Esophagus muscularis mucosa (tissue), 4 donors: ENCODE measurements around the gene CTDSP2. TPM values are rescaled to one million over a fixed set of nuclear protein-coding genes. Genes with fewer than 3 reads are reported as not detected.

Source experiments
- DNase-seq: peaks from one replicate; pipeline ENCODE4 v3.0.0-alpha.2; 2017; ENCODE audit errors: extremely low spot score
- H3K27ac ChIP-seq, 4 donors: fragments of 200-600 bp; sonication (generic); replicated peaks in 1 of 4; 1 replicate in 3 of 4; 2 replicates in 1 of 4; pipeline ENCODE4 v1.5.1; 2016 to 2019; ENCODE audit warnings: mild to moderate bottlenecking in 1 of 4
- H3K27me3 ChIP-seq, 4 donors: fragments of 200-600 bp; sonication (generic); one replicate each; pipeline versions ENCODE4 v1.5.1 to v1.6.0; 2016 to 2019
- H3K36me3 ChIP-seq, 4 donors: fragments of 200-600 bp; sonication (generic); one replicate each; pipeline ENCODE4 v1.5.1; 2016 to 2019
- H3K4me1 ChIP-seq, 4 donors: fragments of 200-600 bp; sonication (generic); one replicate each; pipeline ENCODE4 v1.5.1; 2016 to 2019
- H3K4me3 ChIP-seq, 4 donors: fragments of 200-600 bp; sonication (generic); 1 replicate in 2 of 4; 2 replicates in 2 of 4; pipeline ENCODE4 v1.5.1; 2016 to 2019; ENCODE audit warnings: mild to moderate bottlenecking in 4 of 4, moderate library complexity in 1 of 4
- H3K9me3 ChIP-seq, 4 donors: fragments of 200-600 bp; sonication (generic); 1 replicate in 3 of 4; 2 replicates in 1 of 4; pipeline ENCODE4 v1.5.1; 2016 to 2019
- EP300 ChIP-seq: sonication (generic); formaldehyde crosslinking; IDR thresholded peaks from one replicate; pipeline ENCODE4 v1.6.1; 2017; ENCODE audit warnings: antibody characterized with exemption
- POLR2A ChIP-seq: fragments of 450-650 bp; IDR thresholded peaks from one replicate; pipeline ENCODE4 v1.6.1; 2017; ENCODE audit warnings: antibody characterized with exemption, moderate library complexity, mild to moderate bottlenecking, low read depth
- POLR2AphosphoS5 ChIP-seq, 2 donors: sonication (generic); formaldehyde crosslinking; IDR thresholded peaks; one replicate each; pipeline ENCODE4 v1.6.1; 2017; ENCODE audit warnings: antibody characterized with exemption in 2 of 2
- WGBS: methylation state at CpG from one replicate; pipeline ENCODE4 v1.1.5; 2018; 5-methylcytosine and 5-hydroxymethylcytosine counted together
- intact Hi-C: fragments of 100-400 bp; cut with DNase I; formaldehyde crosslinking; loops from one replicate; pipeline ENCODE4 v1.15.1; 2023
- total RNA-seq, 4 donors: library from RNA; depleted of rRNA; stranded (reverse); fragments of >200 nt; gene quantifications; one replicate each; pipeline versions ENCODE4 v1.1.0 to v1.2.1, GENCODE V29; 2016
- TF ChIP-seq, protein P1 (sequence below), 3 experiments: fragments of 200-600 bp in 2 of 3; fragments of 450-650 bp in 1 of 3; sonication (generic) in 2 of 3; IDR thresholded peaks; one replicate each; pipeline ENCODE4 v1.5.1; 2017 to 2019; ENCODE audit warnings: antibody characterized with exemption in 3 of 3, mild to moderate bottlenecking in 2 of 3, moderate library complexity in 1 of 3

CTDSP2 gene
- total RNA-seq, 4 donors from 2014 or later: 127 to 249 (median 196) TPM

DNA sequence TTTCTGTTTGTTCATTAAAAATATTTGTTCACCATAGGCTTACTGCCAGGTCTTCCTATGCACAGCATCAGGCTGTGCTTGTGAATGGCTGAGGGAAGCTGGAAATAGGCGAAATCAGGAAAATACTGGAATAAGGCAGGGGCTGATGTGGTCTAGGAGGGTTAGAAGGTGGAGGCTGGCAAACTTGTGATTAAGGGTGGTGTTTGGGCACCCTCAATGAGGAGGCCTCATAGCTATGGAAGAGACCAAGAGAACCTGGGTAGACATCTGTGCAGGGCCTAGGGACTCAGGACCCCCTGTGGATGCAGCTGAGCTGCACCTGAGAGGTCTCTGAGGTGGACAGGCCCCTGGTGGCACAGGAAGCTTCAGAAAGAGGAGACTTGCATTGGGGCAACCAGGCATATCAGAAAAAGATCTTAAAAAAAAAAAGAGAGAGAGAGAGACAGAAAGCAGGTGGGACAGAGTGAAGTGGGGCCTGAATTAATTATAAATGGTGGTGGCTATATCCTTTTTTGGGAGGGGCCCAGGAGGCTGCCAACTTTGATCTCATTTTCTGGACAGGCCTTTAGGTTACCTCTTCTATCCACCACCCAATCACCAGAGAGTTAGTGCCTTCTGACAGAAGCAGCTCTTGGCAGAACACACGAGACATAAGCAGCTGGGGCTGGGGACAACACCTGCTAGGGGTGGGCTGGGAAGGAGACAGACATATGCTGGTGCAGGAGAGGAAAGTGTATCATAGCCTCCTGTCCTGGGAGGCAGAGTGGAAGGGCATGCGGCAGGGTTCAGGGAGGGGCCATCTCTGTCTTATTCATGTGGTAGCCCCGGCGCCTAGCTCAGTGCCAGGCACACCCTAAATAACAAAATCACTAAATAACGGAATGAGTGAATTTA lies 48.1 kb upstream of the CTDSP2 start:
- H3K27ac ChIP-seq: peak overlapping the region; percentile 93 to 99 (median 96)
- no peaks in the 10 kb centered on the region for H3K9me3 ChIP-seq
- DNase-seq: no peak
- peaks cover 90 to 98% (median 96%) of the 10 kb centered on the region in 4 donors for H3K4me1 ChIP-seq
- 47% methylated on average over 6 of the region's 6 CpGs for WGBS
- H3K36me3 ChIP-seq: no peaks in the 10 kb centered on the region
- peak overlapping the region; percentile 11 to 27 (median 18) for H3K4me3 ChIP-seq
- H3K27me3 ChIP-seq: no peaks in the 10 kb centered on the region
- intact Hi-C loops: no loop called here
- peak in 1 of 2 donors; percentile 19 for TF ChIP-seq POLR2AphosphoS5 (IDR thresholded peaks at IDR 0.05)
- TF ChIP-seq, protein P1, sequence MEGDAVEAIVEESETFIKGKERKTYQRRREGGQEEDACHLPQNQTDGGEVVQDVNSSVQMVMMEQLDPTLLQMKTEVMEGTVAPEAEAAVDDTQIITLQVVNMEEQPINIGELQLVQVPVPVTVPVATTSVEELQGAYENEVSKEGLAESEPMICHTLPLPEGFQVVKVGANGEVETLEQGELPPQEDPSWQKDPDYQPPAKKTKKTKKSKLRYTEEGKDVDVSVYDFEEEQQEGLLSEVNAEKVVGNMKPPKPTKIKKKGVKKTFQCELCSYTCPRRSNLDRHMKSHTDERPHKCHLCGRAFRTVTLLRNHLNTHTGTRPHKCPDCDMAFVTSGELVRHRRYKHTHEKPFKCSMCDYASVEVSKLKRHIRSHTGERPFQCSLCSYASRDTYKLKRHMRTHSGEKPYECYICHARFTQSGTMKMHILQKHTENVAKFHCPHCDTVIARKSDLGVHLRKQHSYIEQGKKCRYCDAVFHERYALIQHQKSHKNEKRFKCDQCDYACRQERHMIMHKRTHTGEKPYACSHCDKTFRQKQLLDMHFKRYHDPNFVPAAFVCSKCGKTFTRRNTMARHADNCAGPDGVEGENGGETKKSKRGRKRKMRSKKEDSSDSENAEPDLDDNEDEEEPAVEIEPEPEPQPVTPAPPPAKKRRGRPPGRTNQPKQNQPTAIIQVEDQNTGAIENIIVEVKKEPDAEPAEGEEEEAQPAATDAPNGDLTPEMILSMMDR (IDR thresholded peaks at IDR 0.05): no peak

DNA sequence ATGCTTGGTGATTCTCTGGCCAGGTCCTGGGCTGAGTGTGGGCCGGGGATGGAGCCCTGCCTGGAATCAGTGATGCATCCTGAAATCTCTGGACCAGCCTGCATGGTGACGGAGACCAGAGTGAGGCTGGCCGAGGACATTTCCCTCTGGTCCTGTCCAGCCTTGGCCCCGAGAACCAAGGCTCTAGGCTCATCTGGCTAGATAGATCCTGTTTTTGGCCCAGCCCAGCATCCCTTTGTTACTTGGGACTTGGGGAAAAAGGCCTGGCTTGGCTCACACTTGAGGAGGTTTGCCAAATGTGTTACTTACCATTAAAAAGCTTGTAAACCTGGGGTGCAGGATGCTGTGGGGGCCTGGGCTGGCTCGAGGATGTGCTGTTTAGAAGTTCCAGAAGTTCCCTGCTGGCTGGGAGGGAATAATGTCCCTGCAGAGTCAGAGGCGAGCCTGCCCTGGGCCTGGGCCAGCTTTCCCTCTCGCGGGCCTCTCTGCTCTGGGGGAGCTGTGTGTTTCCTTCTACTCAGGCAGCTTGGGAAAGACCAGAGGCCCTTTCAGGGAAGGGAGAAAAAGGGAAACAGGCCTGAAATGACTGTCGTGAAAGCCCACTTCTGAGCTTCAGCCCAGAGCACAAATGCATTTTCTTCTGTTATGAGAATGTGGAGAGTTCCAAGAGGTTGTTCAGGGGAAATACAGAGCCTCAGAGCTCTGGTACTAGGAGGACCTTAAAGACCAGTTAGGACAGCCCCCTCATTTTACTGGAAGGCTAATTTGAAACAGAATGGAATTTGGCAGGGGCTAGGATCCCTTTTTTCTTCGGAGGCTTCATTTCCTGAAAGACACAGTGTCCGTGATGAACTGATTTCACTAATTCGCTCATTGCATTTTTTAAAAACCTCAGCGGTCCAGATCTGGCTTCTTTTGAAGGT lies 47.2 kb upstream of the CTDSP2 start:
- TF ChIP-seq, protein P1 (IDR thresholded peaks at IDR 0.05): peak in 1 of 3 experiments; percentile 15
- peak; percentile 73 to 77 for TF ChIP-seq POLR2AphosphoS5 (IDR thresholded peaks at IDR 0.05)
- peak; percentile 57 for TF ChIP-seq EP300
- TF ChIP-seq POLR2A: no peak
- Histone ChIP-seq H3K4me1 (peaks cover 92 to 98% (median 97%) of the 10 kb centered on the region in 4 donors), H3K36me3 (no peaks in the 10 kb centered on the region), H3K4me3 (peak overlapping the region; percentile 11 to 27 (median 18)), H3K9me3 (no peaks in the 10 kb centered on the region), H3K27me3 (no peaks in the 10 kb centered on the region), H3K27ac (peak overlapping the region; percentile 93 to 99 (median 96))
- DNase-seq: peak; percentile 96
- intact Hi-C loops: no loop called here
- 13% methylated on average over 6 of the region's 13 CpGs for WGBS

DNA sequence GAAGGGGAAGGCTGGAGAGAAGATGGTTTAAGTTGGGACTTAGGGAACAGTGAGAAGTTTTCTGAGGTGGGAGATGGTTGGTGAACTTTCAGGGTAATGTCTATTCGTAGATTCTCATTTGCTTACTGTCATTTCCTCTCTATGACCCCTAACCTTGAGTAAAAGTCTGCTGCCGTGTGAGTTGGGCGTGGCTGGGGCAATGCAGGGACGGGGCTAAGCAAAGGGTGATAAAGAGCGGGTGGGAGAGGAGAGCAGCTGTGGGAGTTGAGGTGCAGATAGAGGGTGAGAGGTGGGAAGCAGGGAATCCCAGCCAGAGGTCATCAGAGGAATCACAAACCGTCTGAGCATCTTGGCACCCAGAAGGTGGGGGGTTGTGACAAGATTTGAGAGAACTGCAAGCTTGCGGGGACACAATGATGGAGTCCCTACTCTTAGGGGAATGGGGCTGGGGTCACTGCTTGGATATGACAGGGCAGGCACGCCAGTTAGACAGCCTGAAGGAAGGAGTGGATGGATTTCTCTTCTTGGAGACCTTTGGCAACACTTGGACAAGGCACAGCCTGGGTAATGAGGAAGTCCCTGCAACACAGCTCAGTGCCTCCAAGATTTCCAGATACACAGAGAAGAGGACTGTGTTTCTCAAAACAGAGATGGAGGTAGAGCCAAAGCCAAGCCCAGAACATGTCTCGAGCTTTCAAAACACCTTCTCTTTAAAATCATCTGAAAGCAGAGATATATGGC lies 45.9 kb upstream of the CTDSP2 start:
- intact Hi-C loops: no loop called here
- H3K4me3 ChIP-seq: no peak overlapping the region
- no peak for DNase-seq
- H3K27ac ChIP-seq: peak overlapping the region; percentile 93 to 99 (median 96)
- H3K36me3 ChIP-seq: no peaks in the 10 kb centered on the region
- no peaks in the 10 kb centered on the region for H3K27me3 ChIP-seq
- no peaks in the 10 kb centered on the region for H3K9me3 ChIP-seq
- peaks cover 91 to 98% (median 97%) of the 10 kb centered on the region in 4 donors for H3K4me1 ChIP-seq
- no peak for TF ChIP-seq EP300
- TF ChIP-seq, protein P1 (IDR thresholded peaks at IDR 0.05): no peak
- TF ChIP-seq POLR2A: no peak
- WGBS: 71% methylated on average over 9 of the region's 9 CpGs

DNA sequence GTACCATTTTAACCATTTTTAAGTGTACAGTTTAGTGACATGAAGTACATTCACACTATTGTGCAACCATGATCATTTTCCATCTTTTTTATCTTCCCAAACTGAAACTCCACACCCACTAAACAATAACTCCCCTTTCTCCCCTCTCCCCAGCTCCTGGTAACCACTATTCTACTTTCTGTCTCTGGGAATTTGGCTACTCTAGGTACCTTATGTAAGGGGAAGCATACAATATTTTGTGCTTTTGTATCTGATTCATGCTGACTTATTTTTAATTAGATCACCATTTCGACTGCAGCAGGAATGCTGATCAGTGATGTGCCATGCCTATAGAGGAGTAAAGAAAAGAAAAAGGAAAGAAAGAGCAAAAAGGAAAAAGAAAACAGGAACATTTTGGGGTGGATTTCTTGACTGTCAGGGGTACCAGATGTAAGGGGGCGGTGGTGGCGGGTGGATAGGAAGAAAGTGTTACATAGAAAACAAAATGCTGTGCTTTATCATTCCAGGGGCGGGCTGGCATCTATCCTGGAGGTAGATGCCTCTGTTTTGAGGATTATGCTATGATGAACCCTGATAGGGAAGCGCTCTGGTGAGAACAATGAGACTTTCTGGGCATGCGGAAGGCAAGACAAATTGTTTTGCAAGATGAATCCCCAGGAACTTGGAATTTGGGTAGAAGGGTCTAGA lies 45.2 kb upstream of the CTDSP2 start:
- TF ChIP-seq EP300 (no peak), POLR2AphosphoS5 (IDR thresholded peaks at IDR 0.05) (no peak), POLR2A (no peak)
- TF ChIP-seq, protein P1 (IDR thresholded peaks at IDR 0.05): no peak
- no peaks in the 10 kb centered on the region for H3K9me3 ChIP-seq
- peak overlapping the region; percentile 93 to 99 (median 96) for H3K27ac ChIP-seq
- H3K4me1 ChIP-seq: peaks cover 87 to 99% (median 96%) of the 10 kb centered on the region in 4 donors
- H3K27me3 ChIP-seq: no peaks in the 10 kb centered on the region
- intact Hi-C loops: no loop called here
- no peaks in the 10 kb centered on the region for H3K36me3 ChIP-seq
- DNase-seq: no peak
- no peak overlapping the region for H3K4me3 ChIP-seq
- 90% methylated on average over 6 of the region's 6 CpGs for WGBS
